ENCODE data around the gene TRMT2B.
"Not testable (repeated sequence)": the region's sequence is repeated elsewhere in the genome, so short reads cannot be mapped to it uniquely, and the experiment has no call there.

The TRMT2B gene, protein sequence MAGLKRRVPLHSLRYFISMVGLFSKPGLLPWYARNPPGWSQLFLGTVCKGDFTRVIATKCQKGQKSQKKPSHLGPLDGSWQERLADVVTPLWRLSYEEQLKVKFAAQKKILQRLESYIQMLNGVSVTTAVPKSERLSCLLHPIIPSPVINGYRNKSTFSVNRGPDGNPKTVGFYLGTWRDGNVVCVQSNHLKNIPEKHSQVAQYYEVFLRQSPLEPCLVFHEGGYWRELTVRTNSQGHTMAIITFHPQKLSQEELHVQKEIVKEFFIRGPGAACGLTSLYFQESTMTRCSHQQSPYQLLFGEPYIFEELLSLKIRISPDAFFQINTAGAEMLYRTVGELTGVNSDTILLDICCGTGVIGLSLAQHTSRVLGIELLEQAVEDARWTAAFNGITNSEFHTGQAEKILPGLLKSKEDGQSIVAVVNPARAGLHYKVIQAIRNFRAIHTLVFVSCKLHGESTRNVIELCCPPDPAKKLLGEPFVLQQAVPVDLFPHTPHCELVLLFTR

GRCh38 chrX:101051549-101052302 is at the start of gene TRMT2B:
TRMT2B (minus strand) TSS chrX:101052111; CDS start chrX:101042289, 9,822 bp downstream.
- ATAC-seq (replicated peaks) (peak; percentile 90 to 92), DNase-seq (peak; percentile 77)
- Mint-ChIP-seq H3K36me3 (peaks cover 10 to 26% of the 10 kb centered on the region in 2 donors), H3K27me3 (no peaks in the 10 kb centered on the region), H3K4me3 (peak within 1 kb of the TSS; percentile 83 to 88), H3K27ac (peak within 1 kb of the TSS; percentile 96), H3K9me3 (peaks cover 2 to 4% of the 10 kb centered on the region in 2 donors), H3K4me1 (peaks cover 7 to 19% of the 10 kb centered on the region in 2 donors)

GRCh38 chrX:101097546-101098453 is 45.9 kb upstream of the TRMT2B start, which contains the start of gene CENPI:
CENPI (plus strand) TSS chrX:101098204; CDS start chrX:101101071, 2,867 bp downstream.
- Mint-ChIP-seq H3K4me1 (peaks cover 0 to 13% of the 10 kb centered on the region in 2 donors), H3K27me3 (no peaks in the 10 kb centered on the region), H3K27ac (peak within 1 kb of the TSS; percentile 43), H3K36me3 (peaks cover 0 to 3% of the 10 kb centered on the region in 2 donors), H3K9me3 (no peaks in the 10 kb centered on the region), H3K4me3 (peak within 1 kb of the TSS; percentile 87 to 90)
- ATAC-seq (replicated peaks) (peak; percentile 99 to 100), DNase-seq (peak; percentile 92)

DNA sequence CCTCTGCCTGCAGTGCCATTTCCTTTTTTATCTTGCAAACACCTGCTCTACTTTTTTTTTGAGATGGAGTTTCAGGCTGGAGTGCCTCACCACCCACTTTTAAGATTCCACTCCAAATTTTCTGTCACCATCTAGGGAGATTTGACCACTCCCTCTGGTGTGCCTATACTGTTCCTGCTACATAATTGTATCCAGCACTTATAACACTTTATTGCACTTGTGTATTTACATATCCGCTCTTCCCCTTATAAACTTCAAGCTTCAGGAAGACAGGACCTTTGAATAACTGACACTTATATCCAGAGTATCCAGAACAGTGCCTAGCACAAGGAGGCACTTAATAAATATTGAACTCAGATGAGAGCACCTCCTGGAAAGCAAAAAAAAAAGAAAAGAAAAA is 39.9 kb upstream of the TRMT2B start:
- no peak for DNase-seq
- no peak overlapping the region for H3K27ac Mint-ChIP-seq
- no peak for ATAC-seq (replicated peaks)
- H3K4me3 Mint-ChIP-seq, result no peak overlapping the region
- H3K4me1 Mint-ChIP-seq, result no peaks in the 10 kb centered on the region
- peaks cover 0 to 1% of the 10 kb centered on the region in 2 donors for H3K36me3 Mint-ChIP-seq
- H3K27me3 Mint-ChIP-seq, result no peaks in the 10 kb centered on the region
- H3K9me3 Mint-ChIP-seq, result no peaks in the 10 kb centered on the region

- DNase-seq, result no peak
- H3K27me3 Mint-ChIP-seq, result peaks cover 12 to 20% of the 10 kb centered on the region in 2 donors
- no peak for ATAC-seq (replicated peaks)
- H3K36me3 Mint-ChIP-seq, result no peaks in the 10 kb centered on the region
- H3K9me3 Mint-ChIP-seq, result no peaks in the 10 kb centered on the region
- no peak overlapping the region for H3K4me3 Mint-ChIP-seq
- no peak overlapping the region for H3K27ac Mint-ChIP-seq
- peaks cover 4 to 5% of the 10 kb centered on the region in 2 donors for H3K4me1 Mint-ChIP-seq
Observed at GRCh38 chrX:101081231-101081630, 29.3 kb upstream of the TRMT2B start.

DNA sequence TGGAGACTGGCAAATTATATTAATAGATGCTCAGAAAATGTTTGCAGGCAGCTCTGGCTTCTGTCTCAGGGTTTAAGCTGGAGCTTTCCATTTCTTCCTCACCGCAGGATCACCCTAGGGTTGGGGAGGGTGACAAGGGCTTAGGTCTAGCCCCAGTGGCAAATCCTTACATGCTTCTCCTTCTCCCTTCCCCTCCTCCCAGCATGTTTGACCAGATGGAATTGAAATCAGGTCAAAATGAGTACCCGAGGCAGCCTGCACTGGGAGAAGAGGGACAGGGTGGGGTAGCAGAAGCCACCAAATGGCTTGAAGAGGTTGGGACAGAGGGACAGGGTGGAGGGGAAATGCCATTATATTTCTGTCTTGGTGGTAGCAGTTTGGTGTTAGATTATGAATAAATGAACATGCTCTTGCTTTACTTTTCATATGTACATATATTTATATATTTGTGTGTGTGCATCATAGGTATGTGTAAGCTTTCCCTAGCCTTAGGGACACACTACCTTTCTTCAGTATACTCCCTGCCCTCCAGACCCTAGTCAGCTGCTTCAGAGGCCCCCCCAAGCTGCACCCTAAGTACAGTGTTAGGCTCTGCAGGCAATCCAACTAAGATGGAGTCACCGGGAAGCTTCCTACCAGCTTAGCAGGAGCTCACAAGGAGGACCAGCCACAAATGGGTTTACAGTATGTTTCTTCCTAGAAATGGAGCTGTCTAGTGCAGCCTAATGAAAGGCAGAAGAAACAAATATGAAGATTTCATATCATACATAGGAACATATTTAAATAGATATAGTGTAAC is 28.6 kb upstream of the TRMT2B start:
- Mint-ChIP-seq H3K4me1 (peaks cover 4 to 5% of the 10 kb centered on the region in 2 donors), H3K4me3 (no peak overlapping the region), H3K36me3 (no peaks in the 10 kb centered on the region), H3K9me3 (no peaks in the 10 kb centered on the region), H3K27ac (no peak overlapping the region), H3K27me3 (peaks cover 12 to 20% of the 10 kb centered on the region in 2 donors)
- DNase-seq (no peak), ATAC-seq (replicated peaks) (no peak)

DNA sequence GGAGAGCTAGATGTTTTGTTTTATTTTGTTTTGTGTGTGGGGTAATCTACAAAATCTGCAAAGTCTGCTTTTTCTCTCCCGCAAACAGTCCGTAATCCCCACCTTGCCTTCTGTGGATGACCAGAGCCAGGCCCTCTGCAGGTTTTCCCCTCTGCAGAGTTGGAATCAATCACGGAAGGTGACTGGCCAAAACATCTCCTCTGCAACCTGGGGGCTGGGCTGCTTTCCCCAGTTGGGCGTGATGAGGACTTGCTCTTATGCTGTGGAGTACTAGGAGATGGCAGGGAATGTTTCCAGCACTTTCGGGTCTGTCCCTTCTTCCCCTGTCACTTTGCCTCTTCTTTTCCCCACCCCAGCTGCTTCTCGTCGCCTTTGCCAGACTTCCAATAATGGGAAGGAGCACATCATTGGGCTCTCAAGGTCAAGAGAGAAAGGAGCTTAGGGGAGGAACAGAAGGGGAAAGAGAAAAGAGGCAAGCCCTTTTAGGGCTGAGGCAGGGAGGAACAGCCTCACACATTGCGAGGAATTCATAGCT is 27.9 kb upstream of the TRMT2B start:
- ATAC-seq (replicated peaks) (no peak), DNase-seq (no peak)
- no peak overlapping the region for H3K4me3 Mint-ChIP-seq
- no peaks in the 10 kb centered on the region for H3K36me3 Mint-ChIP-seq
- H3K27me3 Mint-ChIP-seq, result peaks cover 12 to 20% of the 10 kb centered on the region in 2 donors
- no peak overlapping the region for H3K27ac Mint-ChIP-seq
- H3K9me3 Mint-ChIP-seq, result no peaks in the 10 kb centered on the region
- H3K4me1 Mint-ChIP-seq, result peaks cover 4 to 5% of the 10 kb centered on the region in 2 donors

GRCh38 chrX:101078716-101079598 is 27.0 kb upstream of the TRMT2B start, which contains the start of gene TMEM35A:
TMEM35A (plus strand) TSS chrX:101078879; CDS start chrX:101079003, 124 bp downstream.
- Mint-ChIP-seq H3K27ac (peak within 1 kb of the TSS; percentile 10), H3K36me3 (no peaks in the 10 kb centered on the region), H3K4me1 (peaks cover 4 to 5% of the 10 kb centered on the region in 2 donors), H3K27me3 (peaks cover 12 to 20% of the 10 kb centered on the region in 2 donors), H3K4me3 (peak within 1 kb of the TSS; percentile 10 to 47), H3K9me3 (no peaks in the 10 kb centered on the region)
- ATAC-seq (replicated peaks) (peak in 1 of 2 donors; percentile 45), DNase-seq (no peak)

DNA sequence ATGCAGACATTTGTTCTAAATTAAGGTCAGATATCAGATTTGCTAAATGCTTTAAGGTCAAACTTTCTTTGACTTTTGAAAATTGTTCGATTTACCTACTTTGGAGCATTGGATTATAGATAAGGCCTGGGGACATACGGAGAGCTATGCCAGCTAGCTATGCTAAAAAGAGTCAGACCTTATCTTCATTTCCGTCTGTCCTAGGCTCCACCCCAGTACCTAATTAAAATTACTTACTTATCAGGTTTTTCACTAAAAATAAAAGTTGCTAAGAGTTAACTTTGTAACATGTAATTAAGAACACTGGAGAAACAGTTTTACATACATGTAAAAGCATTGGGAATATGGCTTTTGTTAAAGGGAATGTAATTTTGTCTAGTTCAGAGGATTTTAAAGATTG is 19.7 kb upstream of the TRMT2B start:
- no peaks in the 10 kb centered on the region for H3K36me3 Mint-ChIP-seq
- H3K27ac Mint-ChIP-seq, result no peak overlapping the region
- H3K9me3 Mint-ChIP-seq, result no peaks in the 10 kb centered on the region
- DNase-seq (no peak), ATAC-seq (replicated peaks) (no peak)
- no peak overlapping the region for H3K4me3 Mint-ChIP-seq
- no peaks in the 10 kb centered on the region for H3K4me1 Mint-ChIP-seq
- no peaks in the 10 kb centered on the region for H3K27me3 Mint-ChIP-seq

DNA sequence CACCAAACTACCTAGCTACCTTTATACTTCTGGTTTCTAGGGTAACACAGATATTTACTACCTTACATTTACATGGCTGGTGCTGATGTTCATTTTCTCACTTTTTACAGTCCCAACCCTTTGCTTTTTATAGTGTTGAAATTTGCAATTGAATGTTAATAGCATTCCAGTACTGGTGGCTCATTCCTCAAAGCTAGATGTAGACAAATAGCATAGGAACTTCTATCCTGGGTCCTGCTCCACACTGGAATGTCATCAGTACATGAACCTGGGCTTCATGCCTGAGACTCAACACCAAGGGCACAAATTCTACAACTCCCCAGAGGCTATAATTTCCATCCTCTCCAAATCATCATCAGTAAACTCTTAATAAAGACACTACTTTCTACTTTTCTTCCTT is 10.3 kb upstream of the TRMT2B start:
- DNase-seq (no peak), ATAC-seq (replicated peaks) (no peak)
- Mint-ChIP-seq H3K36me3 (no peaks in the 10 kb centered on the region), H3K4me1 (peaks cover 1 to 3% of the 10 kb centered on the region in 2 donors), H3K9me3 (peaks cover under 1 to 2% of the 10 kb centered on the region in 2 donors), H3K27me3 (peaks cover 0 to 4% of the 10 kb centered on the region in 2 donors), H3K27ac (no peak overlapping the region), H3K4me3 (no peak overlapping the region)

- peaks cover 7 to 10% of the 10 kb centered on the region in 2 donors for H3K9me3 Mint-ChIP-seq
- no peaks in the 10 kb centered on the region for H3K36me3 Mint-ChIP-seq
- H3K4me3 Mint-ChIP-seq, result no peak overlapping the region
- peak overlapping the region; percentile 26 for H3K27ac Mint-ChIP-seq
- H3K4me1 Mint-ChIP-seq, result peaks cover 9 to 11% of the 10 kb centered on the region in 2 donors
- peak; percentile 96 to 97 for ATAC-seq (replicated peaks)
- DNase-seq, result peak; percentile 4
- H3K27me3 Mint-ChIP-seq, result no peaks in the 10 kb centered on the region
Observed at GRCh38 chrX:101057093-101057714, 5.3 kb upstream of the TRMT2B start.

GRCh38 chrX:101056551-101056950 is 4.6 kb upstream of the TRMT2B start:
- H3K27me3 Mint-ChIP-seq; DNase-seq; ATAC-seq (replicated peaks); H3K36me3 Mint-ChIP-seq; H3K4me3 Mint-ChIP-seq: not testable (repeated sequence)
- peak overlapping the region; percentile 26 for H3K27ac Mint-ChIP-seq
- peaks cover 7 to 10% of the 10 kb centered on the region in 2 donors for H3K9me3 Mint-ChIP-seq
- peaks cover 9 to 11% of the 10 kb centered on the region in 2 donors for H3K4me1 Mint-ChIP-seq
